GM10266 (cell line): ENCODE measurements around the gene NAIF1.

ENCODE experiments used
- DNase-seq: peaks from one replicate; pipeline ENCODE4 v3.0.0; 2012; ENCODE audit errors: extremely low spot score
- CTCF ChIP-seq: IDR thresholded peaks from 2 replicates; pipeline ENCODE4 v1.5.1; 2012; ENCODE audit warnings: mild to moderate bottlenecking, low read depth; ENCODE audit not compliant: control insufficient read depth, insufficient read depth; ENCODE audit errors: missing control alignments

Gene NAIF1

GRCh38 chr9:128059365-128059983, 7.6 kb downstream of the NAIF1 start:
- no peak for DNase-seq
- TF ChIP-seq CTCF, result no peak

GRCh38 chr9:128057724-128058409, 9.3 kb downstream of the NAIF1 start:
- no peak for TF ChIP-seq CTCF
- DNase-seq, result no peak

- no peak for TF ChIP-seq CTCF
- DNase-seq, result no peak
Observed at GRCh38 chr9:128056887-128057723, 10.0 kb downstream of the NAIF1 start.

GRCh38 chr9:128056086-128056485, 11.0 kb downstream of the NAIF1 start:
- no peak for DNase-seq
- no peak for TF ChIP-seq CTCF

- DNase-seq, result no peak
Observed at GRCh38 chr9:128055344-128056040, 11.6 kb downstream of the NAIF1 start.

GRCh38 chr9:128054087-128054486, 13.0 kb downstream of the NAIF1 start:
- DNase-seq, result no peak
- no peak for TF ChIP-seq CTCF

More at GRCh38 chr9:128055344-128056040, 11.6 kb downstream of the NAIF1 start:
- no peak for TF ChIP-seq CTCF
